Keratinocyte (primary cell): ENCODE results near the gene AKAP4. TPM values are rescaled to one million over a fixed set of nuclear protein-coding genes. Genes with fewer than 3 reads are reported as not detected.

ENCODE experiments used
- DNase-seq: peaks from one replicate; pipeline ENCODE4 v3.0.0-alpha.2; 2011; ENCODE audit warnings: low read depth, missing footprints, low spot score
- FAIRE-seq: peaks from 2 replicates; lab custom pipeline; 2011; peaks lifted over from hg19 to GRCh38; lab: Jason Lieb, UNC
- H2AFZ ChIP-seq: 2 replicates; pipeline ENCODE4 v1.6.0; 2012; ENCODE audit warnings: low read length, control low read depth, inconsistent platforms; ENCODE audit not compliant: control insufficient read depth
- H3K27ac ChIP-seq: 2 replicates; pipeline ENCODE4 v1.5.1; 2011; ENCODE audit warnings: low read length; ENCODE audit not compliant: control insufficient read depth, insufficient read depth
- H3K27me3 ChIP-seq: 3 replicates; pipeline ENCODE4 v1.6.0; 2011; ENCODE audit warnings: low read length; ENCODE audit not compliant: control insufficient read depth, insufficient read depth; ENCODE audit errors: extremely low read depth
- H3K36me3 ChIP-seq, 2 experiments: 2 replicates in 1 of 2; 3 replicates in 1 of 2; pipeline ENCODE4 v1.5.1; 2011; ENCODE audit warnings: low read length in 2 of 2, mild to moderate bottlenecking in 1 of 2; ENCODE audit not compliant: control insufficient read depth in 2 of 2, insufficient read depth in 2 of 2; ENCODE audit errors: extremely low read depth in 1 of 2
- H3K4me1 ChIP-seq: 3 replicates; pipeline ENCODE4 v1.5.1; 2011; ENCODE audit warnings: low read length; ENCODE audit not compliant: control insufficient read depth, insufficient read depth; ENCODE audit errors: extremely low read depth
- H3K4me2 ChIP-seq: 3 replicates; pipeline ENCODE4 v1.6.0; 2011; ENCODE audit warnings: low read depth, low read length; ENCODE audit not compliant: control insufficient read depth, insufficient read depth; ENCODE audit errors: extremely low read depth
- H3K4me3 ChIP-seq, 3 experiments: fragments of 200-600 bp in 1 of 3; sonication (generic) in 1 of 3; 2 replicates in 2 of 3; 3 replicates in 1 of 3; pipeline ENCODE4 v1.5.1; 2011 to 2016; ENCODE audit warnings: low read length in 3 of 3, mild to moderate bottlenecking in 3 of 3, control low read depth in 2 of 3, inconsistent platforms in 1 of 3, low read depth in 1 of 3, mixed read lengths in 1 of 3, mixed run types in 1 of 3, moderate library complexity in 1 of 3; ENCODE audit not compliant: control insufficient read depth in 2 of 3, insufficient read depth in 2 of 3; ENCODE audit errors: extremely low read depth in 1 of 3
- H3K79me2 ChIP-seq: 2 replicates; pipeline ENCODE4 v1.6.0; 2012; ENCODE audit warnings: low read length; ENCODE audit not compliant: control insufficient read depth, insufficient read depth
- H3K9ac ChIP-seq: 3 replicates; pipeline ENCODE4 v1.6.0; 2011; ENCODE audit warnings: low read length; ENCODE audit not compliant: control insufficient read depth, insufficient read depth; ENCODE audit errors: extremely low read depth
- H3K9me1 ChIP-seq: 3 replicates; pipeline ENCODE4 v1.6.0; 2011; ENCODE audit warnings: low read length; ENCODE audit not compliant: control insufficient read depth, insufficient read depth; ENCODE audit errors: extremely low read depth
- H3K9me3 ChIP-seq: 2 replicates; pipeline ENCODE4 v1.5.1; 2012; ENCODE audit warnings: low read depth, low read length; ENCODE audit not compliant: control insufficient read depth
- H4K20me1 ChIP-seq: 3 replicates; pipeline ENCODE4 v1.6.0; 2011; ENCODE audit warnings: low read length; ENCODE audit not compliant: control insufficient read depth, insufficient read depth; ENCODE audit errors: extremely low read depth
- EZH2 ChIP-seq: IDR thresholded peaks from one replicate; pipeline ENCODE4 v1.6.1; 2012; ENCODE audit warnings: inconsistent platforms, mild to moderate bottlenecking, low read length, moderate library complexity
- dilution Hi-C: fragments of 300-500 bp; cut with MboI; formaldehyde crosslinking; loops from one replicate; pipeline ENCODE4 v1.7.0; 2020; ENCODE audit warnings: low sequenced_read_pairs; ENCODE audit not compliant: extremely low pct_ligation_motif_present
- polyA plus RNA-seq, 5 experiments: library from polyadenylated mRNA; depleted of rRNA in 3 of 5; stranded (reverse) in 3 of 5; stranded (forward) in 1 of 5; unstranded in 1 of 5; fragments of >200 nt; gene quantifications; 1 replicate in 1 of 5; 2 replicates in 3 of 5; 3 replicates in 1 of 5; pipeline versions ENCODE4 v1.2.1 to v1.2.3, GENCODE V29; 2011 to 2012; ENCODE audit warnings: missing spikeins in 2 of 5, low read depth in 1 of 5, low replicate concordance in 1 of 5
- TF ChIP-seq, protein P1 (sequence below), 3 experiments: IDR thresholded peaks in 1 of 3; conservative IDR thresholded peaks in 1 of 3; optimal IDR thresholded peaks in 1 of 3; 2 replicates in 2 of 3; 3 replicates in 1 of 3; pipeline versions ENCODE3 to v1.5.1; 2011; ENCODE audit warnings: low read length in 3 of 3, mild to moderate bottlenecking in 3 of 3, moderate library complexity in 2 of 3, control low read depth in 1 of 3, inconsistent platforms in 1 of 3; ENCODE audit not compliant: insufficient read depth in 2 of 3; ENCODE audit errors: extremely low read depth in 1 of 3

The AKAP4 gene
- polyA plus RNA-seq, 1 donor (not counting 4 experiments of a cell fraction or from before 2014, with no cell fraction given) = not detected

DNA sequence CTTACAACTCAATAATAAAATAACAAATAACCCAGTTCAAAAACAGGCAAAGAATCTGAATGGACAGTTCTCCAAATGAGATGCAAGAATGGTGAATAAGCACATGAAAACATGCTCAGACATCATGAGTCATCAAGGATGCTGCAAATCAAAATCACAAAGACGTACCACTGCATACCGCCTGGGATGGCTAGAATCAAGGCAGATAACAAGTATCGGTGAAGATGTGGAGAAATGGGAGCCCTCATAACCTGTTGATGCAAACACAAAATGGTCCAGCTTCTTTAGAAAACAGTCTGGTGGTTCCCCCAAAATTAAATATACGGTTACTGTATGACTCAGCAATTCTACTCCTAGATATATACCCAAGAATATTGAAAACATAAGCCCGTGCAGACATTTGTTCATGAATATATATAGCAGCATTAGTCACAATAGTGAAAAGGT lies 32.5 kb downstream of the AKAP4 start:
- Histone ChIP-seq H3K79me2 (no peaks in the 10 kb centered on the region), H3K4me3 (no peak overlapping the region), H3K27ac (no peak overlapping the region), H3K4me1 (no peaks in the 10 kb centered on the region), H3K9me3 (no peaks in the 10 kb centered on the region), H3K9ac (no peak overlapping the region), H4K20me1 (no peaks in the 10 kb centered on the region), H3K36me3 (no peaks in the 10 kb centered on the region), H3K4me2 (no peak overlapping the region), H2AFZ (no peak overlapping the region), H3K9me1 (no peaks in the 10 kb centered on the region), H3K27me3 (no peaks in the 10 kb centered on the region)
- dilution Hi-C loops = no loop called here
- no peak for TF ChIP-seq EZH2
- TF ChIP-seq, protein P1, sequence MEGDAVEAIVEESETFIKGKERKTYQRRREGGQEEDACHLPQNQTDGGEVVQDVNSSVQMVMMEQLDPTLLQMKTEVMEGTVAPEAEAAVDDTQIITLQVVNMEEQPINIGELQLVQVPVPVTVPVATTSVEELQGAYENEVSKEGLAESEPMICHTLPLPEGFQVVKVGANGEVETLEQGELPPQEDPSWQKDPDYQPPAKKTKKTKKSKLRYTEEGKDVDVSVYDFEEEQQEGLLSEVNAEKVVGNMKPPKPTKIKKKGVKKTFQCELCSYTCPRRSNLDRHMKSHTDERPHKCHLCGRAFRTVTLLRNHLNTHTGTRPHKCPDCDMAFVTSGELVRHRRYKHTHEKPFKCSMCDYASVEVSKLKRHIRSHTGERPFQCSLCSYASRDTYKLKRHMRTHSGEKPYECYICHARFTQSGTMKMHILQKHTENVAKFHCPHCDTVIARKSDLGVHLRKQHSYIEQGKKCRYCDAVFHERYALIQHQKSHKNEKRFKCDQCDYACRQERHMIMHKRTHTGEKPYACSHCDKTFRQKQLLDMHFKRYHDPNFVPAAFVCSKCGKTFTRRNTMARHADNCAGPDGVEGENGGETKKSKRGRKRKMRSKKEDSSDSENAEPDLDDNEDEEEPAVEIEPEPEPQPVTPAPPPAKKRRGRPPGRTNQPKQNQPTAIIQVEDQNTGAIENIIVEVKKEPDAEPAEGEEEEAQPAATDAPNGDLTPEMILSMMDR (optimal IDR thresholded peaks at IDR 0.05 in 1 of 3, IDR thresholded peaks at IDR 0.05 in 1 of 3, conservative IDR thresholded peaks at IDR 0.05 in 1 of 3; ENCODE audit: extremely low read depth in 1 of 3, insufficient read depth in 2 of 3, low read length in 3 of 3) = no peak
- no peak for FAIRE-seq
- DNase-seq = no peak

DNA sequence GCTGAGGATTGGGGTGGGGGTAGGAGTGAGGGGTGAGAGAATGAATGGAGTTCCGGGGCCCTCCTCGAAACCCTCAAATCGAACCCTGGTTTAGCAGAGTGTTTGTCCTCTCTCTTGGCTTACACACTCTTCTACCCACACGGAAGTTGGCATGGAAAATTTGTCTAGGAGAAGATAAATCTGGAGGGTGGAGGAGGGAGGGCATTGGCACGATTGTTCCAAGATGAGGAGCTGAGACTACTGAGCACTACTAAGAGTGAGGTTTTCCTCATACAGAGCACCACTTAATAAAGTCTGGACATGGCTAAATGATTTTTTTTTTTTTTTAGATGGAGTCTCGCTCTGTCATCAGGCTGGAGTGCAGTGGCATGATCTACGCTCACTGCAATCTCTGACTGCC lies 33.4 kb downstream of the AKAP4 start:
- FAIRE-seq (no peak), DNase-seq (no peak)
- Histone ChIP-seq H3K79me2 (no peaks in the 10 kb centered on the region), H3K27ac (no peak overlapping the region), H3K4me2 (no peak overlapping the region), H3K4me1 (no peaks in the 10 kb centered on the region), H3K9me1 (no peaks in the 10 kb centered on the region), H2AFZ (no peak overlapping the region), H3K9me3 (no peaks in the 10 kb centered on the region), H3K4me3 (no peak overlapping the region), H4K20me1 (no peaks in the 10 kb centered on the region), H3K36me3 (no peaks in the 10 kb centered on the region), H3K27me3 (no peaks in the 10 kb centered on the region), H3K9ac (no peak overlapping the region)
- TF ChIP-seq EZH2 = no peak
- TF ChIP-seq, protein P1 (optimal IDR thresholded peaks at IDR 0.05 in 1 of 3, IDR thresholded peaks at IDR 0.05 in 1 of 3, conservative IDR thresholded peaks at IDR 0.05 in 1 of 3; ENCODE audit: extremely low read depth in 1 of 3, insufficient read depth in 2 of 3, low read length in 3 of 3) = no peak
- dilution Hi-C loops = no loop called here
